ENCODE data around the gene LTBP1.
"Not testable (repeated sequence)": the region's sequence is repeated elsewhere in the genome, so short reads cannot be mapped to it uniquely, and the experiment has no call there.

LTBP1 gene

GRCh38 chr2:32960238-32960637 lies 13.5 kb downstream of the LTBP1 start:
- in situ Hi-C loops (cut with MboI; ENCODE audit: low sequenced_read_pairs), result no loop called here

GRCh38 chr2:32960647-32961403 lies 14.1 kb downstream of the LTBP1 start:
- in situ Hi-C loops (cut with MboI; ENCODE audit: low sequenced_read_pairs), result no loop called here

GRCh38 chr2:32962690-32963089 lies 15.9 kb downstream of the LTBP1 start:
- in situ Hi-C loops (cut with MboI; ENCODE audit: low sequenced_read_pairs), result no loop called here

GRCh38 chr2:32963941-32964340 lies 17.2 kb downstream of the LTBP1 start:
- in situ Hi-C loops (cut with MboI; ENCODE audit: low sequenced_read_pairs), result no loop called here

- in situ Hi-C loops (cut with MboI; ENCODE audit: low sequenced_read_pairs), result no loop called here
Observed at GRCh38 chr2:32965523-32966171, 18.9 kb downstream of the LTBP1 start.

GRCh38 chr2:32969444-32970162 lies 22.9 kb downstream of the LTBP1 start:
- in situ Hi-C loops (cut with MboI; ENCODE audit: low sequenced_read_pairs), result no loop called here

- in situ Hi-C loops (cut with MboI; ENCODE audit: low sequenced_read_pairs), result not testable (repeated sequence)
Observed at GRCh38 chr2:32973772-32974171, 27.0 kb downstream of the LTBP1 start.

GRCh38 chr2:32976409-32977063 lies 29.8 kb downstream of the LTBP1 start:
- in situ Hi-C loops (cut with MboI; ENCODE audit: low sequenced_read_pairs), result no loop called here

GRCh38 chr2:32977228-32977758 lies 30.5 kb downstream of the LTBP1 start:
- in situ Hi-C loops (cut with MboI; ENCODE audit: low sequenced_read_pairs), result no loop called here

- in situ Hi-C loops (cut with MboI; ENCODE audit: low sequenced_read_pairs), result no loop called here
Observed at GRCh38 chr2:32981612-32982011, 34.9 kb downstream of the LTBP1 start.

GRCh38 chr2:32983193-32983924 lies 36.6 kb downstream of the LTBP1 start:
- in situ Hi-C loops (cut with MboI; ENCODE audit: low sequenced_read_pairs), result not testable (repeated sequence)

- in situ Hi-C loops (cut with MboI; ENCODE audit: low sequenced_read_pairs), result no loop called here
Observed at GRCh38 chr2:32986480-32986879, 39.7 kb downstream of the LTBP1 start.

- in situ Hi-C loops (cut with MboI; ENCODE audit: low sequenced_read_pairs), result no loop called here
Observed at GRCh38 chr2:32988525-32988924, 41.8 kb downstream of the LTBP1 start.

GRCh38 chr2:32990556-32990955 lies 43.8 kb downstream of the LTBP1 start:
- in situ Hi-C loops (cut with MboI; ENCODE audit: low sequenced_read_pairs), result no loop called here

- in situ Hi-C loops (cut with MboI; ENCODE audit: low sequenced_read_pairs), result no loop called here
Observed at GRCh38 chr2:32991091-32991845, 44.5 kb downstream of the LTBP1 start.

- in situ Hi-C loops (cut with MboI; ENCODE audit: low sequenced_read_pairs), result no loop called here
Observed at GRCh38 chr2:32993005-32993539, 46.3 kb downstream of the LTBP1 start.

GRCh38 chr2:32997705-32998104 lies 51.0 kb downstream of the LTBP1 start:
- in situ Hi-C loops (cut with MboI; ENCODE audit: low sequenced_read_pairs), result no loop called here

- in situ Hi-C loops (cut with MboI; ENCODE audit: low sequenced_read_pairs), result no loop called here
Observed at GRCh38 chr2:33000986-33001385, 54.2 kb downstream of the LTBP1 start.

GRCh38 chr2:33001823-33002222 lies 55.1 kb downstream of the LTBP1 start:
- in situ Hi-C loops (cut with MboI; ENCODE audit: low sequenced_read_pairs), result no loop called here
